A549 (cell line): Measurements from ENCODE around the gene DHDH. TPM values are rescaled to one million over a fixed set of nuclear protein-coding genes. Genes with fewer than 3 reads are reported as not detected.

ENCODE experiments used
- ATAC-seq, 2 experiments: fragments of 200-7000 bp in 1 of 2; fragments of >200 bp in 1 of 2; cut with Nextera tagmentation in 1 of 2; cut with Tn5 transposase in 1 of 2; 3 replicates each; pipeline versions ENCODE4 v1.8.0 to v1.9.1; 2018 to 2020; ENCODE audit warnings: mild to moderate bottlenecking in 1 of 2, moderate library complexity in 1 of 2
- CTCF ChIA-PET: fragments of 300-600 bp; sonication (Branson Sonifier 250); formaldehyde crosslinking; extraction: SDS; loops from one replicate; lab custom pipeline; 2021; ENCODE audit warnings: antibody characterized with exemption, inconsistent platforms; lab: Yijun Ruan, JAX
- POLR2A ChIA-PET: fragments of 350-600 bp; formaldehyde crosslinking; extraction: SDS; loops from one replicate; lab custom pipeline; 2021; ENCODE audit warnings: antibody characterized with exemption, inconsistent platforms; lab: Yijun Ruan, JAX
- DNase-seq, 2 experiments: peaks; one replicate each; pipeline versions ENCODE4 v3.0.0 to v3.0.0-alpha.2; 2011 to 2016; ENCODE audit warnings: low read depth in 1 of 2, low spot score in 1 of 2
- FAIRE-seq: peaks from 2 replicates; lab custom pipeline; 2011; peaks lifted over from hg19 to GRCh38; lab: Jason Lieb, UNC
- H3K27ac ChIP-seq, 2 experiments: fragments of >200 bp; sonication (Bioruptor Twin); formaldehyde crosslinking; 3 replicates each; pipeline ENCODE4 v1.5.1; 2016 to 2017
- H3K4me1 ChIP-seq: fragments of >200 bp; sonication (Bioruptor Twin); formaldehyde crosslinking; 3 replicates; pipeline ENCODE4 v1.6.1; 2016
- H3K4me2 ChIP-seq: fragments of >200 bp; sonication (Bioruptor Twin); formaldehyde crosslinking; 3 replicates; pipeline ENCODE4 v1.6.1; 2016
- H3K4me3 ChIP-seq: fragments of >200 bp; sonication (Bioruptor Twin); formaldehyde crosslinking; 3 replicates; pipeline ENCODE4 v1.5.1; 2016
- H3K9me3 ChIP-seq: fragments of >200 bp; sonication (Bioruptor Twin); formaldehyde crosslinking; 3 replicates; pipeline ENCODE4 v1.6.1; 2016
- BCL3 ChIP-seq: fragments of >200 bp; sonication (Bioruptor Twin); formaldehyde crosslinking; IDR thresholded peaks from 3 replicates; pipeline ENCODE4 v1.6.1; 2016
- BHLHE40 ChIP-seq: IDR thresholded peaks from 2 replicates; pipeline ENCODE4 v1.6.1; 2012; ENCODE audit warnings: low read depth, low read length, inconsistent platforms
- CBX2 ChIP-seq: fragments of 200-600 bp; sonication (generic); IDR thresholded peaks from 2 replicates; pipeline ENCODE4 v1.6.1; 2016; ENCODE audit warnings: low read depth, mild to moderate bottlenecking, borderline replicate concordance
- CBX8 ChIP-seq: fragments of 200-600 bp; sonication (generic); IDR thresholded peaks from 2 replicates; pipeline ENCODE4 v1.6.1; 2016
- CEBPB ChIP-seq, 2 experiments: fragments of >200 bp in 1 of 2; sonication (Bioruptor Twin) in 1 of 2; formaldehyde crosslinking in 1 of 2; IDR thresholded peaks; 2 replicates each; pipeline ENCODE4 v1.6.1; 2012 to 2016
- CHD4 ChIP-seq: fragments of 200-600 bp; sonication (generic); IDR thresholded peaks from 2 replicates; pipeline ENCODE4 v1.6.1; 2016; ENCODE audit warnings: antibody characterized with exemption, mild to moderate bottlenecking, borderline replicate concordance
- EHMT2 ChIP-seq: fragments of 200-600 bp; sonication (generic); IDR thresholded peaks from 2 replicates; pipeline ENCODE4 v1.6.1; 2016; ENCODE audit warnings: antibody characterized with exemption, low read depth, mild to moderate bottlenecking, moderate library complexity
- ELK1 ChIP-seq: fragments of 150-350 bp; IDR thresholded peaks from 2 replicates; pipeline ENCODE4 v1.6.1; 2014; ENCODE audit warnings: low read depth, mild to moderate bottlenecking, low read length
- EP300 ChIP-seq, 2 experiments: fragments of >200 bp; sonication (Bioruptor Twin); formaldehyde crosslinking; IDR thresholded peaks; 2 replicates in 1 of 2; 3 replicates in 1 of 2; pipeline ENCODE4 v1.6.1; 2016 to 2017
- FOXS1 ChIP-seq: fragments of 250-450 bp; sonication (Bioruptor Pico); IDR thresholded peaks from 2 replicates; pipeline ENCODE4 v1.5.0; 2020; ENCODE audit warnings: mild to moderate bottlenecking, moderate library complexity
- HDAC2 ChIP-seq: fragments of 200-600 bp; sonication (generic); IDR thresholded peaks from 2 replicates; pipeline ENCODE4 v1.6.1; 2016
- HEYL ChIP-seq: fragments of 250-450 bp; sonication (Bioruptor Pico); IDR thresholded peaks from 2 replicates; pipeline ENCODE4 v1.8.0; 2021; ENCODE audit warnings: mild to moderate bottlenecking, moderate library complexity
- HOXB13 ChIP-seq: fragments of 250-450 bp; sonication (Bioruptor Pico); IDR thresholded peaks from 2 replicates; pipeline ENCODE4 v1.5.0; 2020; ENCODE audit warnings: low read depth, mild to moderate bottlenecking, moderate library complexity
- JUN ChIP-seq, 2 experiments: fragments of >200 bp; sonication (Bioruptor Twin); formaldehyde crosslinking; IDR thresholded peaks; 2 replicates in 1 of 2; 3 replicates in 1 of 2; pipeline ENCODE4 v1.6.1; 2016 to 2017
- JUNB ChIP-seq: fragments of >200 bp; sonication (Bioruptor Twin); formaldehyde crosslinking; IDR thresholded peaks from 2 replicates; pipeline ENCODE4 v1.6.1; 2016
- KDM5A ChIP-seq: fragments of 200-600 bp; sonication (generic); IDR thresholded peaks from 2 replicates; pipeline ENCODE4 v1.6.1; 2016; ENCODE audit warnings: antibody characterized with exemption, mild to moderate bottlenecking
- MAX ChIP-seq: IDR thresholded peaks from 2 replicates; pipeline ENCODE4 v1.6.1; 2012
- MYC ChIP-seq: IDR thresholded peaks from 2 replicates; pipeline ENCODE4 v1.6.1; 2012; ENCODE audit warnings: mild to moderate bottlenecking, inconsistent platforms, low read length, improper control_type of control experiment, borderline replicate concordance
- NPAS2 ChIP-seq: fragments of 250-450 bp; sonication (Bioruptor Pico); IDR thresholded peaks from 2 replicates; pipeline ENCODE4 v1.8.0; 2022; ENCODE audit warnings: mild to moderate bottlenecking, moderate library complexity, borderline replicate concordance
- NR3C1 ChIP-seq: fragments of >200 bp; sonication (Bioruptor Twin); formaldehyde crosslinking; IDR thresholded peaks from 3 replicates; pipeline ENCODE4 v1.6.1; 2017
- POLR2AphosphoS2 ChIP-seq: conservative IDR thresholded peaks from 2 replicates; pipeline ENCODE4 v1.6.1; 2012; ENCODE audit warnings: low read length, improper control_type of control experiment, inconsistent platforms
- RAD21 ChIP-seq, 2 experiments: fragments of >200 bp in 1 of 2; sonication (Bioruptor Twin) in 1 of 2; formaldehyde crosslinking in 1 of 2; IDR thresholded peaks in 1 of 2; conservative IDR thresholded peaks in 1 of 2; 2 replicates in 1 of 2; 3 replicates in 1 of 2; pipeline ENCODE4 v1.6.1; 2012 to 2018; ENCODE audit warnings: inconsistent platforms in 1 of 2
- RARB ChIP-seq: fragments of 250-450 bp; sonication (Bioruptor Pico); IDR thresholded peaks from 2 replicates; pipeline ENCODE4 v1.8.0; 2021; ENCODE audit warnings: mild to moderate bottlenecking, moderate library complexity
- RFX5 ChIP-seq: fragments of 450-650 bp; IDR thresholded peaks from 2 replicates; pipeline ENCODE4 v1.7.1; 2014; ENCODE audit warnings: antibody characterized with exemption, mild to moderate bottlenecking, moderate library complexity
- ZC3H11A ChIP-seq: fragments of 450-650 bp; IDR thresholded peaks from 2 replicates; pipeline ENCODE4 v1.6.1; 2014; ENCODE audit warnings: antibody characterized with exemption, mild to moderate bottlenecking
- ZNF302 ChIP-seq: fragments of 250-450 bp; sonication (Bioruptor Pico); IDR thresholded peaks from 2 replicates; pipeline ENCODE4 v1.9.0; 2021; ENCODE audit warnings: inconsistent platforms, mild to moderate bottlenecking, moderate library complexity
- WGBS: methylation state at CpG from one replicate; pipeline ENCODE4 v1.1.6; 2017; ENCODE audit errors: missing lambda C conversion rate; 5-methylcytosine and 5-hydroxymethylcytosine counted together
- polyA plus RNA-seq, 4 experiments: library from polyadenylated mRNA; depleted of rRNA in 3 of 4; stranded (reverse); fragments of >200 nt; fragmentation: RNase III in 1 of 4; extraction: RNeasy Plus Mini Kit Qiagen cat#74134 plus additional on column Dnase treatment in 1 of 4; gene quantifications; 2 replicates in 3 of 4; 3 replicates in 1 of 4; pipeline ENCODE4 v1.2.3, GENCODE V29; 2011 to 2017

DHDH gene
- polyA plus RNA-seq, 2 of the 4 experiments (the other 2 are of a cell fraction), result 0.78 to 1.2 TPM

GRCh38 chr19:48991873-48992580 is 58.5 kb downstream of the DHDH start:
- 61% methylated on average over 8 of the region's 8 CpGs for WGBS
- Histone ChIP-seq H3K4me2 (peak overlapping the region; percentile 93), H3K9me3 (no peaks in the 10 kb centered on the region), H3K4me3 (peak overlapping the region; percentile 73), H3K4me1 (peaks cover 20% of the 10 kb centered on the region)
- ATAC-seq (peak; percentile 48 to 60), DNase-seq (peak; percentile 63 to 75)
- ChIA-PET POLR2A (interaction anchor here (0.6 to 1.9 kb wide), 4 partner anchors 13 to 146 kb away, joined by 3 to 9 read pairs (median 4); partner anchors contain the start of genes FTL and PPP1R15A), CTCF (interaction anchor here (0.6 to 14.7 kb wide), 17 partner anchors 14 to 233 kb away, joined by 3 to 408 read pairs (median 5); partner anchors contain the start of genes CGB7 and LHB)
- TF ChIP-seq BHLHE40, result no peak
- peak; percentile 30; the same call in 1 of the 2 replicates for TF ChIP-seq MAX
- TF ChIP-seq, all 56 proteins: peak for 1
- FAIRE-seq, result no peak
- peak overlapping the region; percentile 76 to 87 for H3K27ac ChIP-seq

- peak overlapping the region; percentile 76 to 87 for H3K27ac ChIP-seq
- peak overlapping the region; percentile 73 for H3K4me3 ChIP-seq
- H3K9me3 ChIP-seq, result no peaks in the 10 kb centered on the region
- no peak for FAIRE-seq
- ATAC-seq, result peak; percentile 2 to 17
- POLR2A ChIA-PET, result interaction anchor here (0.6 to 1.9 kb wide), 19 partner anchors 9 to 350 kb away, joined by 3 to 16 read pairs (median 6); partner anchors contain the start of genes FTL, NUCB1 and PPP1R15A
- peak overlapping the region; percentile 93 for H3K4me2 ChIP-seq
- TF ChIP-seq JUN (IDR thresholded peaks at IDR 0.05) (0 out of 5 replicates have a peak, but pooled peaks of 1 of the 2 experiments have one; percentile 10), JUNB (no peak), EHMT2 (no peak), RAD21 (conservative IDR thresholded peaks at IDR 0.05 in 1 of 2, IDR thresholded peaks at IDR 0.05 in 1 of 2) (no peak)
- CTCF ChIA-PET, result interaction anchor here (0.6 to 14.7 kb wide), 49 partner anchors 15 to 1676 kb away, joined by 3 to 408 read pairs (median 5); partner anchors contain the start of genes BAX, CGB2, CGB7 and FTL
- 4% methylated on average over 20 of the region's 20 CpGs for WGBS
- peaks cover 20% of the 10 kb centered on the region for H3K4me1 ChIP-seq
- DNase-seq, result no peak
These were observed 59.2 kb downstream of the DHDH start for GRCh38 chr19:48992581-48993174.

GRCh38 chr19:48993175-48994034 is 59.9 kb downstream of the DHDH start, which contains the start of the genes GYS1 and RUVBL2:
Gene GYS1 (minus strand): TSS chr19:48993309. CDS start chr19:48993112, 197 bp downstream.
Gene RUVBL2 (plus strand): TSS chr19:48993887. CDS start chr19:48993912, 25 bp downstream.
- Histone ChIP-seq H3K9me3 (no peaks in the 10 kb centered on the region), H3K4me3 (peak within 1 kb of the TSS; percentile 73), H3K4me2 (peak within 1 kb of the TSS; percentile 93), H3K4me1 (peaks cover 20% of the 10 kb centered on the region), H3K27ac (peak within 1 kb of the TSS; percentile 76 to 87)
- peak; percentile 99 for FAIRE-seq
- DNase-seq, result peak; percentile 100
- peak; percentile 89 to 94 for ATAC-seq
- 1% methylated on average over 47 of the region's 56 CpGs for WGBS
- ChIA-PET CTCF (interaction anchor here (0.6 to 14.7 kb wide), 71 partner anchors 15 to 1676 kb away, joined by 3 to 408 read pairs (median 4); partner anchors contain the start of genes BAX, CA11, CGB2 and CGB7), POLR2A (interaction anchor here (0.6 to 1.9 kb wide), 28 partner anchors 9 to 350 kb away, joined by 3 to 16 read pairs (median 6); partner anchors contain the start of genes FTL, NUCB1 and PPP1R15A)
- 0 out of 2 replicates have a peak, but pooled peaks have one; percentile 21 for TF ChIP-seq MYC
- peak in 1 of 2 experiments; percentile 88; a peak in 2 of 4 replicates for TF ChIP-seq CEBPB (IDR thresholded peaks at IDR 0.05)
- TF ChIP-seq CHD4, result no peak
- TF ChIP-seq FOXS1 (CRISPR knock-in tag), result no peak
- no peak for TF ChIP-seq EP300 (IDR thresholded peaks at IDR 0.05)
- TF ChIP-seq CBX2, result no peak
- TF ChIP-seq CBX8, result no peak
- TF ChIP-seq POLR2AphosphoS2, result no peak
- TF ChIP-seq HDAC2, result no peak
- TF ChIP-seq RFX5, result peak; percentile 61; the same call in 1 of the 2 replicates
- TF ChIP-seq NR3C1, result no peak
- no peak for TF ChIP-seq HOXB13 (CRISPR knock-in tag)
- TF ChIP-seq ZNF302 (CRISPR knock-in tag), result no peak
- TF ChIP-seq BCL3, result peak; percentile 56; the same call in 2 of the 3 replicates
- TF ChIP-seq NPAS2, result no peak
- no peak for TF ChIP-seq RARB (CRISPR knock-in tag)
- TF ChIP-seq ELK1, result no peak
- no peak for TF ChIP-seq ZC3H11A
- no peak for TF ChIP-seq HEYL (CRISPR knock-in tag)
- peak in 1 of 2 experiments; percentile 39; a peak in 2 of 5 replicates for TF ChIP-seq RAD21 (conservative IDR thresholded peaks at IDR 0.05 in 1 of 2, IDR thresholded peaks at IDR 0.05 in 1 of 2)
- peak; percentile 85; the same call in 1 of the 2 replicates for TF ChIP-seq KDM5A
